Ectodermal cell (in vitro differentiated cells): ENCODE measurements around the gene POLR1C.

Experiments
- H3K27ac ChIP-seq: 2 replicates; pipeline ENCODE4 v1.7.0; 2013; ENCODE audit warnings: mild to moderate bottlenecking, low read depth, low read length; ENCODE audit not compliant: insufficient read depth, poor library complexity, severe bottlenecking
- H3K27me3 ChIP-seq: 2 replicates; pipeline ENCODE4 v1.7.0; 2013; ENCODE audit warnings: mild to moderate bottlenecking, low read length; ENCODE audit not compliant: insufficient read depth, control insufficient read depth, poor library complexity, severe bottlenecking
- H3K36me3 ChIP-seq: one replicate; pipeline ENCODE4 v1.7.0; 2013; ENCODE audit warnings: low read length; ENCODE audit not compliant: control insufficient read depth, insufficient read depth
- H3K4me1 ChIP-seq: one replicate; pipeline ENCODE4 v1.7.0; 2013; ENCODE audit warnings: low read length; ENCODE audit not compliant: control insufficient read depth, insufficient read depth
- H3K4me3 ChIP-seq: 2 replicates; pipeline ENCODE4 v1.7.0; 2013; ENCODE audit warnings: low read depth, low read length, control low read depth; ENCODE audit not compliant: insufficient read depth
- H3K9me3 ChIP-seq: 2 replicates; pipeline ENCODE4 v1.7.0; 2013; ENCODE audit warnings: mild to moderate bottlenecking, low read length, moderate library complexity; ENCODE audit not compliant: control insufficient read depth
- WGBS, 2 experiments: methylation state at CpG; one replicate each; pipeline ENCODE4 v1.1.7; 2013; ENCODE audit warnings: missing lambda C conversion rate in 2 of 2; 5-methylcytosine and 5-hydroxymethylcytosine counted together

POLR1C gene

DNA sequence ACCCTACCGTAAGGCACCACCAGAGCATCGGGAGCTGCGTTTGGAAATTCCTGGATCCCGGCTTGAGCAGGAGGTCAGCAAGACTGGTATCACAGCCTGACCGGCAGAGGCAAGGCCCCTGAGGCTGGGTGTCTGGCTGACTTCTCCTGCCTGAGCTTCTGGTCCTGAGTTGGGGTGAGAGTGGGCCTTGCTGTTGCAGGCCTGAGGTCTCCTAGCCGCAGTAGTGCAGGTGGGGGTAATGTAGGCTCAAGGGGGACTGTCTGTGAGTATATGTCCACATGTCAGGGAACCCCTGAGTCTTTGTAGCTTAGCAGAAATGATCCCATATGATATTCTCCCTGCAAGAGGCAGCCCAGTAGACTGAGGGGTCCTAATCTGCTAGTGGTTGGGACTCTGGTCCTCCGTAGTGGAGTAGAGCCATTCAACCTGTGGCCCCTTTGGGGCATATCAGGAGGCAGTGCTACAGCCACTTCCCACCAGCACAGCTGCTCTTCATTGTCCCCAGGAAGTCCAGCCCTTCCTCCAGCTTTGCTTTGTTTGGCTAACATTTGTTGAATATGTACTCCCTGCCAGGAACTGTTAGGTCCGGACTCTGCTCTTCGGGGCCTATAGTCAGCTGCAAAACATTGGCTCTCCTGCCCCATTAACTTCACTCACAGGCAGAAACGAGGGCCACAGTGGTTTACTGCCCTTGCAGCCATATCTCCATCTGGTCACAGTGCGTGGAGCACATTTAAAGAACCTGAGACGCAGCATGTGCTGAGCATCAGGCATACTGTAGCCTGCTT lies 17.7 kb upstream of the POLR1C start:
- Histone ChIP-seq H3K4me1 (peaks cover 11% of the 10 kb centered on the region), H3K4me3 (no peak overlapping the region), H3K27ac (no peak overlapping the region), H3K9me3 (no peaks in the 10 kb centered on the region), H3K36me3 (peaks cover 36% of the 10 kb centered on the region), H3K27me3 (no peaks in the 10 kb centered on the region)
- WGBS, 2 experiments = 94 to 95% methylated on average over 12 of the region's 12 CpGs

DNA sequence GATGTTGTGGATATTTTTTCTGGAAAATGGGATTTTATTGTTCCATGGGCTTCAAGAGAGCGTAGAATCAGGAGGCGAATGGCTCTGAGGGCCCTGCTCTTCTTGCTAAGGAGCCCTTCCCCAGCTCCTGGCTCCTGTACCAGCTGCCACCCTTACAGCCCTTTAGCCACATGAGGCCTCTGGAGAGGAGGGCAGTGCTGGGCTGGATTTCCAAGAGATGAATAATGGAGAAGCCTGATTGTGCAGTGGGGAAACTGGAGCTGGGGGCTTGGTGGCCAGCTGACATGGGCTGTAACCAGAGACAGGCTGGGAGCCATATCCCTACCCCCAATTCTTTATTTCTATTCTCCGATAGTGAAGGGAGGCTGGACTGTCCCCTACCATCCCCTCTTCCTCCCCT lies 16.0 kb upstream of the POLR1C start:
- Histone ChIP-seq H3K27ac (no peak overlapping the region), H3K27me3 (no peaks in the 10 kb centered on the region), H3K4me3 (no peak overlapping the region), H3K36me3 (peaks cover 36% of the 10 kb centered on the region), H3K9me3 (no peaks in the 10 kb centered on the region), H3K4me1 (peaks cover 5% of the 10 kb centered on the region)
- 99% methylated on average over 3 of the region's 3 CpGs for WGBS, 2 experiments

DNA sequence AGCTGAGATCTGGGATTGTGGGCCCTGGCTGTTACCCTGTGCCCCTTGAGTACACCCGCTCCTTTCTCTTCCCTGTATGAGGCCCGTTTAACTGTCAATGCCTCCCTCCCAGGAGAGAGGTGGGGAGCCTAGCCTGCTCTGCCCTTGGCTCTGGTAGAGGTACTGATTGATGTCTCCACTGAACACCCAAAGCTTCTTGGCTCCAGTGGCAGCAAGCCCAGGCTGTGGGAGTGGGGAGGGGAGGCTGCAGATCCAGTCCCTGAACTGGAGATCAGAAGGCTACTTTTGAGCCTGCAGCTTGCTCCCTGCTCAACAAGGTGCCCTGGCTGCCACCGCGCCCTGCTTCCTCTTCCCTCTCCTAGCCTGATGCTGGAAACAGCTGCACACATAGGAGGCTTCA lies 14.2 kb upstream of the POLR1C start:
- H3K9me3 ChIP-seq = no peaks in the 10 kb centered on the region
- H3K36me3 ChIP-seq = peaks cover 36% of the 10 kb centered on the region
- no peak overlapping the region for H3K4me3 ChIP-seq
- H3K27me3 ChIP-seq = peaks cover 7% of the 10 kb centered on the region
- H3K27ac ChIP-seq = no peak overlapping the region
- no peaks in the 10 kb centered on the region for H3K4me1 ChIP-seq
- whole genome bisulfite sequencing, 2 experiments = 95 to 98% methylated on average over 4 of the region's 4 CpGs

DNA sequence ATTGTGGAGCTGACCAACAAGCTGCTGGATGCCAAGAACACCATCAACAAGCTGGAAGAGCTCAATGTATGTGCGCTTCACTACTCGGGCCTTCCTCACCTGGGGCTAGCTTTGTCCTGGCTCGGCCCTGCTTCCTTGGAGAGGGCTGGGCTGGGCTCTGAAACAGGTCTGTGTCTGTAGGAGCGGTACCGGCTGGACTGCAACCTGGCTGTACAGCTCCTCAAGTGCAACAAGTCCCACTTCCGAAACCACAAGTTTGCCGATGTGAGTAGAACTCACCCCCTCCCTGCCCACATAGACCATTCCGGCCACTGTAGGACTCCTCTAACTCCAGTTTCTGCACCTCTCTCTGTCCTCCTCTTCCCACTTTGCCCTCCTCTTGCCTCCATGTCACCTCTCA lies 13.4 kb upstream of the POLR1C start:
- H3K27ac ChIP-seq = no peak overlapping the region
- peaks cover 15% of the 10 kb centered on the region for H3K27me3 ChIP-seq
- WGBS, 2 experiments = 94 to 96% methylated on average over 8 of the region's 8 CpGs
- peaks cover 32% of the 10 kb centered on the region for H3K36me3 ChIP-seq
- no peaks in the 10 kb centered on the region for H3K4me1 ChIP-seq
- no peaks in the 10 kb centered on the region for H3K9me3 ChIP-seq
- H3K4me3 ChIP-seq = no peak overlapping the region

DNA sequence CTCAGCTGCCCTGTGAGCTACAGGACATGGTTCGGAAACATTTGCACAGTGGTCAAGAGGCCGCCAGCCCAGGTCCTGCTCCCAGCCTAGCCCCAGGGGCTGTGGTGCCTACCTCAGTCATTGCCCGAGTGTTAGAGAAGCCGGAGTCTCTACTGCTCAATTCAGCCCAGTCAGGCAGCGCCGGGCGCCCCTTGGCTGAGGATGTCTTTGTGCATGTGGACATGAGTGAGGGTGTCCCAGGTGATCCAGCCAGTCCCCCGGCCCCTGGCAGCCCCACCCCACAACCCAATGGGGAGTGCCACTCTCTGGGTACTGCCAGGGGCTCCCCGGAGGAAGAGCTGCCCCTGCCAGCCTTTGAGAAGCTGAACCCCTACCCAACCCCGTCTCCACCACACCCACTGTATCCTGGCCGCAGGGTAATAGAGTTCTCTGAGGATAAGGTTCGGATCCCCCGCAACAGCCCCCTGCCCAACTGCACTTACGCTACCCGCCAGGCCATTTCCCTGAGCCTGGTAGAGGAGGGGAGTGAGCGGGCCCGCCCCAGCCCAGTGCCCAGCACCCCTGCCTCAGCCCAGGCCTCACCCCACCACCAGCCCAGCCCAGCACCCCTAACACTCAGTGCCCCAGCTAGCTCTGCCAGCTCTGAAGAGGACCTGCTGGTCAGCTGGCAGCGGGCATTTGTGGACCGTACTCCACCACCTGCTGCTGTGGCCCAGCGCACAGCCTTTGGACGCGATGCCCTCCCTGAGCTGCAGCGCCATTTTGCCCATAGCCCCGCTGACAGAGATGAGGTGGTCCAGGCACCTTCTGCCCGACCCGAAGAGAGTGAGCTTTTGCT lies 11.9 kb upstream of the POLR1C start:
- Histone ChIP-seq H3K36me3 (peaks cover 21% of the 10 kb centered on the region), H3K9me3 (no peaks in the 10 kb centered on the region), H3K27ac (no peak overlapping the region), H3K27me3 (peaks cover 31% of the 10 kb centered on the region), H3K4me3 (no peak overlapping the region), H3K4me1 (no peaks in the 10 kb centered on the region)
- WGBS, 2 experiments = 94 to 97% methylated on average over 26 of the region's 26 CpGs

DNA sequence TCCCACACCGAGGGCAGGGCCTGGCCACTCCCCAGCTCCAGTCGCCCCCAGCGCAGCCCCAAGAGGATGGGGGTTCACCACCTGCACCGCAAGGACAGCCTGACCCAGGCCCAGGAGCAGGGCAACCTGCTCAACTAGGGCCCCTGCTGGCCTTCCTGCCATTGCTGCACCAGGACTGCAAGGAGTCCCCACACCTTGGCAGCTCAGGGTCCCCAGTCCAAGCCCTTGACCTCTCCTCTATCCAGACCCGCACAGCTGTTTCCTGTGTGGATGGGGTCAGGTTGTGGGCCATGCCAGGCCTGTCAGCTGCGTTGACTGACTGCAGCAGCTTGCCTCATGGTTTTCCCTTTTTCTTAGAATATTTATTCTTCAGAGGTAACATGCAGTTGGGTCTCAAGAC lies 11.2 kb upstream of the POLR1C start:
- H3K4me3 ChIP-seq = no peak overlapping the region

DNA sequence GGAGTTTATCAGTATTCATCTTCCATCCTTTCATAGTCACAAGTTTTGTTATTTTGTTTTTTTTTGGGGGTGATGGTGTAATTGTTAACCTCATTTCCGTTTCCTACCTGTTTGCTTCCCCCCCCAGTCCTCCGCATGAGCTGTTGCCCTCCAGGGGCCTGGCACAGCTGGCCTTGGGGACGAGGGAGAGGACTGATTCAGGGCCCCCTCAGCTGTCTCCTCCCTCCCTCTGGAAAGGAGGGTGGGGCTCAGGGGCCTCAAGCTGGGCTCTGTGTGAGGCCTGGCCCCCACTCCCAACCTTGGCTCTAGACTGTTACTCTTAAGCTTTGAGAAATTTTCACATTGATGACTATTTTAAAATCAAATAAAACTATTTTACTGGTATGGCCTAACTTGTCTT lies 10.7 kb upstream of the POLR1C start:
- Histone ChIP-seq H3K27me3 (peaks cover 32% of the 10 kb centered on the region), H3K36me3 (peaks cover 12% of the 10 kb centered on the region), H3K4me1 (no peaks in the 10 kb centered on the region), H3K27ac (no peak overlapping the region), H3K4me3 (no peak overlapping the region), H3K9me3 (no peaks in the 10 kb centered on the region)
- WGBS, 2 experiments = 90 to 95% methylated on average over 3 of the region's 3 CpGs

More for the DNA sequence above, 11.2 kb upstream of the POLR1C start:
- Histone ChIP-seq H3K36me3 (peaks cover 15% of the 10 kb centered on the region), H3K27ac (no peak overlapping the region), H3K4me1 (no peaks in the 10 kb centered on the region), H3K9me3 (no peaks in the 10 kb centered on the region), H3K27me3 (peaks cover 32% of the 10 kb centered on the region)
- WGBS, 2 experiments = 90% methylated on average over 6 of the region's 6 CpGs

DNA sequence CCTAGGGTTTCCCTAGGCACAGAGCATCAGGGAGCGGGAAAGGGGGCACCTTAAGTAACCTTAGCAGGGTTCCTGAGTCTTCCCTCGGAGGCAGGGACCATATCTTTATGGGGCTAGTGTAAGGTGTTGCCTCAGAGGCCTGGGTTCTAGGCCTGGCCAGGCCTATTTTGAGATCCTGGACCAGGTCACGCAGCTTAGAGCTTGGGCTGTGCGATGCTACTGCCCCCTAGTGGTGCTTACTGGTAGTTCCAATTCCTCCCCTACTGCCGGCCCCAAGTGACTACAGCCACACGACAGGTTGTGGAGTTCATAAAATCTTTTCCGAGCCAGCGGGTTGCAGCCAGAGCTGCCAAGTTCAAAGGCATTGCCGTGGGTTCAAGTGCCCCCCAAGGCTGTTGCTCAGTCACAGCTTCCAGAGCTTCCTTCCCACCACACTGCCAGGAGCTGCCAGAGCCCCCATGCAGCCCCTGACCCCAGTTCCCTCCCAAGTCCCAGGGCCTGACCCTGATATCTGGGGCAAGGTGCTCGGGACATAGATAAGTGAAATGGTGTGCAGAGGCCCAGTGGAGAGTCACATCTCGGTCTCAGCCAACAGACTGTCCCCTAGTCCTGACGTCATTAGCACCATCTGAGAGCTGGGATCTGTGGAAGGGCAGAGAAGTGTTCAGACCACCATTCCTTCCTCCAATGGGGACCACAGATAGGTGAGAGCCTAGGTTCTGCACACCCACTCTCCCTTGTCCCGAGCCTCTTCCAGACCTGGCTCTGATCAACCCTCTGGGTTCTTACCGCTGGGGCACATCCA lies 10.0 kb upstream of the POLR1C start:
- no peak overlapping the region for H3K4me3 ChIP-seq
- H3K27me3 ChIP-seq = peaks cover 32% of the 10 kb centered on the region
- H3K36me3 ChIP-seq = peaks cover 7% of the 10 kb centered on the region
- WGBS, 2 experiments = 42 to 44% methylated on average over 14 of the region's 14 CpGs
- H3K4me1 ChIP-seq = no peaks in the 10 kb centered on the region
- no peaks in the 10 kb centered on the region for H3K9me3 ChIP-seq
- H3K27ac ChIP-seq = no peak overlapping the region

DNA sequence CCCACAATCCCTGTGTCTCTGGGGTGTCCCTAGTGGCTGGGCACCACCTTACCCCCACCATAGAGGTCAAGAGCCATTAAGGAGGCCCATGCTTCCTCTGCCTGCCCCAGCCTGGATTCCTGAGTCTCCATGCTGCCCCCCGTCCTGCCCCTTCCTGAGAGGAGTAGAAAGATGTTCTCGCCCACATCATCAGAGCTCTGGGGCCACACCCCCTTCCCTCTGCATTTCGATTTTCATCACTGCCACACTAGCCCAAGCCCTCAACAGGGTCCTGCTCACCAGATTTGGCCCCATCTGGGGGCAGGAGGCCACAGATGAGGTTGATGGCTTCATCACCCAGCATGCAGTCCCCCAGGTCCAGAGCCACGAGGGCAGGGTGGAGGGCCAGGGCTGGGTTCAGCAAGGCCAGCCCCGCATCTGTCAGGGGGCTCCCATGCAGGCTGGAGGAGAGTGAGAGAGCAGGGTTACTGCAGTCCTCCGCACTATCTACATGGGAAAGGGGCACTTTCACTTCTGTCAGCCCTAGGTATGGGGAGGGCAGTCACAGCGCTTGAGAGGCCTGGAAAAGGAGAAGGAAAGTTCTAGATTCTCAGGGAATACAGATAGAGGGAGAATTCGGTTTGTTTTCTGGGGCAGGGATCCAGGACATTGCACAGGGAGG lies 8.3 kb upstream of the POLR1C start:
- Histone ChIP-seq H3K36me3 (peaks cover 12% of the 10 kb centered on the region), H3K27ac (no peak overlapping the region), H3K4me1 (no peaks in the 10 kb centered on the region), H3K4me3 (no peak overlapping the region), H3K9me3 (no peaks in the 10 kb centered on the region), H3K27me3 (peaks cover 32% of the 10 kb centered on the region)
- 75 to 84% methylated on average over 8 of the region's 8 CpGs for WGBS, 2 experiments
